ENCODE results near the gene PTPRM. TPM values are rescaled to one million over a fixed set of nuclear protein-coding genes. Genes with fewer than 3 reads are reported as not detected.

The PTPRM gene
- total and polyA plus RNA-seq, 2 donors (not counting 3 experiments of a cell fraction or from before 2014, with no cell fraction given): 37.4 to 43.7 TPM

DNA sequence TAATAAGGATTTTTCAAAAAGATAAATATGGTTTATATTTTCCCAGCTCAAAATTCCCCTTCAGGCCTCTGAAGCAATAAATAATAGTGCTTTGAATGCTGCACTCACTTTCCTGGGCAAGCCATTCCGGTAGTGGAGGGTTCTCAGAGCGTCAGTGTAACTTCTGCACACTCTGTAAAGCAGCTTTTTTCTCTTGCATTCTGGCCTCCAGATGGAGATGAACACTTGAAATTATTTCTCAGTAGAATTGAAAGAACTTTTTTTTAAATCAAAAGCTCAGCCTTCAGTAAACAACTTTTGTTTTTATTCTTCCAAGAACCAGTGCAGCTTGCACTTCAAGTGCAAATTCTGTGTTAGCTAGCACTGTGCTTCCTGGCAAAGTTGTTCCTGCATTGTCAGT, 761.0 kb downstream of the PTPRM start:
- DNase-seq (ENCODE audit: low read depth, low spot score) (peak; percentile 7), FAIRE-seq (no peak)
- Histone ChIP-seq H3K9me3 (replicated peaks; ENCODE audit: control insufficient read depth, insufficient read depth, low read length) (no peaks in the 10 kb centered on the region), H3K36me3 (ENCODE audit: control insufficient read depth in 2 of 2, extremely low read depth in 1 of 2, insufficient read depth in 2 of 2, low read length in 2 of 2) (no peaks in the 10 kb centered on the region), H4K20me1 (replicated peaks; ENCODE audit: control insufficient read depth, extremely low read depth, insufficient read depth, low read length) (no peaks in the 10 kb centered on the region), H3K4me1 (ENCODE audit: control insufficient read depth, extremely low read depth, insufficient read depth, low read length) (peaks cover 11% of the 10 kb centered on the region), H3K4me2 (ENCODE audit: insufficient read depth, low read length) (no peak overlapping the region), H2AFZ (ENCODE audit: low read depth, low read length) (no peak overlapping the region), H3K9ac (replicated peaks; ENCODE audit: extremely low read depth, insufficient read depth, low read length) (no peak overlapping the region), H3K9me1 (replicated peaks; ENCODE audit: control insufficient read depth, extremely low read depth, insufficient read depth, low read length) (no peaks in the 10 kb centered on the region), H3K27ac (ENCODE audit: insufficient read depth, low read depth, low read length) (no peak overlapping the region), H3K27me3 (ENCODE audit: control insufficient read depth in 2 of 2, insufficient read depth in 2 of 2, low read length in 2 of 2) (no peaks in the 10 kb centered on the region), H3K4me3 (replicated peaks in 1 of 3; ENCODE audit: insufficient read depth in 1 of 3, low read depth in 1 of 3, low read length in 3 of 3) (no peak overlapping the region), H3K79me2 (ENCODE audit: control insufficient read depth, insufficient read depth, low read length) (no peaks in the 10 kb centered on the region)
- intact Hi-C loops (cut with micrococcal nuclease) (no loop called here), dilution Hi-C loops (cut with MboI; ENCODE audit: extremely low pct_ligation_motif_present, low sequenced_read_pairs) (no loop called here)
- TF ChIP-seq, protein P1, sequence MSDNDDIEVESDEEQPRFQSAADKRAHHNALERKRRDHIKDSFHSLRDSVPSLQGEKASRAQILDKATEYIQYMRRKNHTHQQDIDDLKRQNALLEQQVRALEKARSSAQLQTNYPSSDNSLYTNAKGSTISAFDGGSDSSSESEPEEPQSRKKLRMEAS (IDR thresholded peaks at IDR 0.05; ENCODE audit: insufficient read depth, insufficient read length): no peak
- TF ChIP-seq MYC (IDR thresholded peaks at IDR 0.05; ENCODE audit: low read depth, low read length) (no peak), FOS (IDR thresholded peaks at IDR 0.05; ENCODE audit: borderline replicate concordance, insufficient read depth, low read length) (no peak), POLR2AphosphoS5 (IDR thresholded peaks at IDR 0.05; ENCODE audit: insufficient read depth, low read depth, low read length) (no peak), JUN (IDR thresholded peaks at IDR 0.05; ENCODE audit: borderline replicate concordance, insufficient read depth, insufficient read length, low read depth) (no peak)
- BruUV-seq (replicated peaks): no TSS peak
- ChIA-PET POLR2A (no interaction called here), CTCF (interaction anchor here (1.5 kb wide), 1 partner anchor 1056 kb away, joined by 4 read pairs; no protein-coding TSS in a partner anchor)

GRCh38 chr18:8329186-8329771, 762.2 kb downstream of the PTPRM start:
- dilution Hi-C loops (cut with MboI; ENCODE audit: extremely low pct_ligation_motif_present, low sequenced_read_pairs): no loop called here
- peak; percentile 15 for FAIRE-seq
- CTCF ChIA-PET: no interaction called here
- Histone ChIP-seq H3K4me2 (ENCODE audit: insufficient read depth, low read length) (peak overlapping the region; percentile 55), H3K79me2 (ENCODE audit: control insufficient read depth, insufficient read depth, low read length) (no peaks in the 10 kb centered on the region), H3K9me1 (replicated peaks; ENCODE audit: control insufficient read depth, extremely low read depth, insufficient read depth, low read length) (no peaks in the 10 kb centered on the region), H2AFZ (ENCODE audit: low read depth, low read length) (no peak overlapping the region), H3K36me3 (ENCODE audit: control insufficient read depth in 2 of 2, extremely low read depth in 1 of 2, insufficient read depth in 2 of 2, low read length in 2 of 2) (no peaks in the 10 kb centered on the region), H3K4me3 (replicated peaks in 1 of 3; ENCODE audit: insufficient read depth in 1 of 3, low read depth in 1 of 3, low read length in 3 of 3) (no peak overlapping the region), H4K20me1 (replicated peaks; ENCODE audit: control insufficient read depth, extremely low read depth, insufficient read depth, low read length) (no peaks in the 10 kb centered on the region), H3K27me3 (ENCODE audit: control insufficient read depth in 2 of 2, insufficient read depth in 2 of 2, low read length in 2 of 2) (no peaks in the 10 kb centered on the region), H3K4me1 (ENCODE audit: control insufficient read depth, extremely low read depth, insufficient read depth, low read length) (peaks cover 11% of the 10 kb centered on the region), H3K27ac (ENCODE audit: insufficient read depth, low read depth, low read length) (no peak overlapping the region), H3K9me3 (replicated peaks; ENCODE audit: control insufficient read depth, insufficient read depth, low read length) (no peaks in the 10 kb centered on the region), H3K9ac (replicated peaks; ENCODE audit: extremely low read depth, insufficient read depth, low read length) (no peak overlapping the region)
- peak; percentile 60 for DNase-seq (ENCODE audit: low read depth, low spot score)
- BruUV-seq (replicated peaks): no TSS peak
- intact Hi-C loops (cut with micrococcal nuclease): no loop called here
- TF ChIP-seq, protein P1 (IDR thresholded peaks at IDR 0.05; ENCODE audit: insufficient read depth, insufficient read length): no peak
- peak; percentile 55 for TF ChIP-seq JUN (IDR thresholded peaks at IDR 0.05; ENCODE audit: borderline replicate concordance, insufficient read depth, insufficient read length, low read depth)
- peak; percentile 53 for TF ChIP-seq FOS (IDR thresholded peaks at IDR 0.05; ENCODE audit: borderline replicate concordance, insufficient read depth, low read length)
- POLR2A ChIA-PET: no interaction called here

Measured in endothelial cell of umbilical vein (primary cell).